ENCODE measurements around the gene BMP6.

DNA sequence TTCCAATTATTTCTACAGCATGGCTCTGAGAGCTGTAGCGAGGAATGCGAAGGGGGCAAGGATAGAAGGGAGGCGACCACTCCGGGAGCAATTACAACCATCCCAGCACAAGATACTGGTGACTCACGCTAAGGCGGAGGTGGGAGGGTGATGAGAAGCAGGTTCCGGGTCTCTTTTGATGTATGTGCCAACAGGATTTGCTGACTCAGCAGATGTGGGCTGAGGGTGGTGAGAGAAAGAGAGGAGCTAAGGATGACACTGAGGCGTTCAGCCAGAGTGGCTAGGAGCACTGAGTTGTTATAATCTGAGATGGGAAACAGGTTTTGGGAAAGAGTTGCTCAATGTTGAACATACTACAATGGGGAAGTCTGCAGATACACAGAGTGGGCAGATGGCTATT is 194.0 kb downstream of the BMP6 start:
- no peak for TF ChIP-seq EZH2 (IDR thresholded peaks at IDR 0.05; ENCODE audit: low read depth)
- TF ChIP-seq, protein P1, sequence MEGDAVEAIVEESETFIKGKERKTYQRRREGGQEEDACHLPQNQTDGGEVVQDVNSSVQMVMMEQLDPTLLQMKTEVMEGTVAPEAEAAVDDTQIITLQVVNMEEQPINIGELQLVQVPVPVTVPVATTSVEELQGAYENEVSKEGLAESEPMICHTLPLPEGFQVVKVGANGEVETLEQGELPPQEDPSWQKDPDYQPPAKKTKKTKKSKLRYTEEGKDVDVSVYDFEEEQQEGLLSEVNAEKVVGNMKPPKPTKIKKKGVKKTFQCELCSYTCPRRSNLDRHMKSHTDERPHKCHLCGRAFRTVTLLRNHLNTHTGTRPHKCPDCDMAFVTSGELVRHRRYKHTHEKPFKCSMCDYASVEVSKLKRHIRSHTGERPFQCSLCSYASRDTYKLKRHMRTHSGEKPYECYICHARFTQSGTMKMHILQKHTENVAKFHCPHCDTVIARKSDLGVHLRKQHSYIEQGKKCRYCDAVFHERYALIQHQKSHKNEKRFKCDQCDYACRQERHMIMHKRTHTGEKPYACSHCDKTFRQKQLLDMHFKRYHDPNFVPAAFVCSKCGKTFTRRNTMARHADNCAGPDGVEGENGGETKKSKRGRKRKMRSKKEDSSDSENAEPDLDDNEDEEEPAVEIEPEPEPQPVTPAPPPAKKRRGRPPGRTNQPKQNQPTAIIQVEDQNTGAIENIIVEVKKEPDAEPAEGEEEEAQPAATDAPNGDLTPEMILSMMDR (conservative IDR thresholded peaks at IDR 0.05) = no peak
